Hepatocyte (in vitro differentiated cells): ENCODE results near the gene PPP1R9A.

Experiments used
- CTCF ChIP-seq: fragments of 200-600 bp; sonication (generic); IDR thresholded peaks from 2 replicates; pipeline ENCODE4 v1.5.1; 2016; ENCODE audit warnings: antibody characterized with exemption, mild to moderate bottlenecking; ENCODE audit not compliant: poor library complexity
- EZH2 ChIP-seq: fragments of 200-600 bp; sonication (generic); IDR thresholded peaks from 2 replicates; pipeline ENCODE4 v1.6.1; 2016; ENCODE audit warnings: antibody characterized with exemption, mild to moderate bottlenecking, borderline replicate concordance
- EZH2phosphoT487 ChIP-seq: fragments of 200-600 bp; sonication (generic); IDR thresholded peaks from one replicate; pipeline ENCODE4 v1.6.1; 2018; ENCODE audit warnings: antibody characterized with exemption, mild to moderate bottlenecking, low read depth, moderate library complexity; ENCODE audit not compliant: unreplicated experiment, severe bottlenecking

GRCh38 chr7:94943134-94943533, 35.7 kb downstream of the PPP1R9A start:
- TF ChIP-seq CTCF: no peak
- TF ChIP-seq EZH2phosphoT487: peak; percentile 71
- TF ChIP-seq EZH2: no peak
